Bronchial epithelial cell (primary cell): ENCODE measurements around the gene ACOX3. TPM values are rescaled to one million over a fixed set of nuclear protein-coding genes. Genes with fewer than 3 reads are reported as not detected.

Source experiments
- DNase-seq: peaks from one replicate; pipeline ENCODE4 v3.0.0-alpha.2; 2010; ENCODE audit warnings: low read depth
- FAIRE-seq: peaks from 2 replicates; lab custom pipeline; 2011; peaks lifted over from hg19 to GRCh38; lab: Jason Lieb, UNC
- H3K27me3 ChIP-seq: 2 replicates; pipeline ENCODE4 v1.5.1; 2011; ENCODE audit warnings: low read length; ENCODE audit not compliant: control insufficient read depth, insufficient read depth
- H3K36me3 ChIP-seq: 2 replicates; pipeline ENCODE4 v1.5.1; 2011; ENCODE audit warnings: low read length; ENCODE audit not compliant: control insufficient read depth, insufficient read depth
- H3K4me3 ChIP-seq: 2 replicates; pipeline ENCODE4 v1.5.1; 2011; ENCODE audit warnings: mild to moderate bottlenecking, low read depth, low read length, control low read depth
- total RNA-seq: library from RNA; depleted of rRNA; stranded (reverse); fragments of >200 nt; gene quantifications from 2 replicates; pipeline ENCODE4 v1.2.1, GENCODE V29; 2014
- TF ChIP-seq, protein P1 (sequence below): IDR thresholded peaks from 2 replicates; pipeline ENCODE4 v1.5.1; 2011; ENCODE audit warnings: mild to moderate bottlenecking, moderate library complexity, low read length, control low read depth, inconsistent platforms; ENCODE audit not compliant: insufficient read depth, severe bottlenecking

ACOX3 gene
- total RNA-seq, 1 donor from 2014 or later, result 12.4 TPM

DNA sequence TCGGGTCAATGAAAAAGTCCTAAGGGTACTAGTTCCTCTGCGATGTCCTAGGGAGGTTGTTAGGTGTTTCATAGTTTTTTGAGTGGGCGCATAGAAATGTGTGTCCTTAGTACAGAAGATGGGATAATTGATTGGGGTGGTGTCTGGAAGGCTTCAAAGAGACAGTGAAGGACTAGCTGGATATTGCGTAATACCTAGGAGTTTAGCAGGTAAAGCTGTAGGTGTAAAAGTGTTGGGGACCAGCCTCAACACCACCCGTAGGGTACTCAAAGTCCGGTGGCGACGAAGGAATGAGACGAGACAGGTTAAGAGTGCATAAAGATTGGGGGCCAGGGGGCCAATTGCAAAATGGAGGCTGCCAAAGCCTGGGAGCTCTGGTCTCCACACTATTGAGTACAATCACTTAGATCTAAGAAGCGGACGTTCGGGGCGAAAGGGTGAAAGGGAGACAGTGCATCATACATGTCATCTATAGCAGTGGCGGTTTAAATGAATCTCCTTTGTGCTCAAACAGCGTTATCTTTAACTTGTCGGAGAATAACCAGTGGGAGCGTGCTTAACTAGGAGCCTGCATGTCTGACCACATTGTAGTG lies 1.1 kb upstream of the ACOX3 start:
- H3K36me3 ChIP-seq, result peaks cover 2% of the 10 kb centered on the region
- FAIRE-seq, result no peak
- TF ChIP-seq, protein P1, sequence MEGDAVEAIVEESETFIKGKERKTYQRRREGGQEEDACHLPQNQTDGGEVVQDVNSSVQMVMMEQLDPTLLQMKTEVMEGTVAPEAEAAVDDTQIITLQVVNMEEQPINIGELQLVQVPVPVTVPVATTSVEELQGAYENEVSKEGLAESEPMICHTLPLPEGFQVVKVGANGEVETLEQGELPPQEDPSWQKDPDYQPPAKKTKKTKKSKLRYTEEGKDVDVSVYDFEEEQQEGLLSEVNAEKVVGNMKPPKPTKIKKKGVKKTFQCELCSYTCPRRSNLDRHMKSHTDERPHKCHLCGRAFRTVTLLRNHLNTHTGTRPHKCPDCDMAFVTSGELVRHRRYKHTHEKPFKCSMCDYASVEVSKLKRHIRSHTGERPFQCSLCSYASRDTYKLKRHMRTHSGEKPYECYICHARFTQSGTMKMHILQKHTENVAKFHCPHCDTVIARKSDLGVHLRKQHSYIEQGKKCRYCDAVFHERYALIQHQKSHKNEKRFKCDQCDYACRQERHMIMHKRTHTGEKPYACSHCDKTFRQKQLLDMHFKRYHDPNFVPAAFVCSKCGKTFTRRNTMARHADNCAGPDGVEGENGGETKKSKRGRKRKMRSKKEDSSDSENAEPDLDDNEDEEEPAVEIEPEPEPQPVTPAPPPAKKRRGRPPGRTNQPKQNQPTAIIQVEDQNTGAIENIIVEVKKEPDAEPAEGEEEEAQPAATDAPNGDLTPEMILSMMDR, result no peak

GRCh38 chr4:8439914-8440491 lies 520 bp downstream of the ACOX3 start:
- Histone ChIP-seq H3K27me3 (no peaks in the 10 kb centered on the region), H3K36me3 (no peaks in the 10 kb centered on the region), H3K4me3 (peak overlapping the region; percentile 80)
- TF ChIP-seq, protein P1, result no peak
- FAIRE-seq (no peak), DNase-seq (no peak)

More for the DNA sequence above, 1.1 kb upstream of the ACOX3 start:
- Histone ChIP-seq H3K4me3 (peak overlapping the region; percentile 80), H3K27me3 (no peaks in the 10 kb centered on the region)
- no peak for DNase-seq

DNA sequence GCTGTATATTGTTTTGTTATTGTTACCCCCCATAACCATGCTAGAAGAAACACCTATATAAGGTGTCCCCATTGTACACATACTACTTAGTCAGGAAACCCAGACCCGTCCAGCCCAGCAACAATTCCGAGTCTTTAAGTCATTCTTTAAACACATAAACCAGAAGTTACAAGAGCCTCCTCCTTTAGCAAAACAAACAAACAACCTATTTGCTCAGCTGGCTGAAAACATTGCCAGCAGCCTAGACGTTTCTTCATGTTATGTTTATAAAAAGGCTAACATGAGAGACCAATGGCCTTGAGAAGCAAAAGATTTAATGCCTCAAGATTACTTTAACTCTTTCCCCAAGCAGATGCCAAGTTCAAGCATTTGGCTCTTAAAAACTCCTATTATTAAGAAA lies 1.4 kb downstream of the ACOX3 start:
- FAIRE-seq (no peak), DNase-seq (peak; percentile 54)
- Histone ChIP-seq H3K36me3 (no peaks in the 10 kb centered on the region), H3K27me3 (no peaks in the 10 kb centered on the region), H3K4me3 (no peak overlapping the region)
- TF ChIP-seq, protein P1, result no peak

DNA sequence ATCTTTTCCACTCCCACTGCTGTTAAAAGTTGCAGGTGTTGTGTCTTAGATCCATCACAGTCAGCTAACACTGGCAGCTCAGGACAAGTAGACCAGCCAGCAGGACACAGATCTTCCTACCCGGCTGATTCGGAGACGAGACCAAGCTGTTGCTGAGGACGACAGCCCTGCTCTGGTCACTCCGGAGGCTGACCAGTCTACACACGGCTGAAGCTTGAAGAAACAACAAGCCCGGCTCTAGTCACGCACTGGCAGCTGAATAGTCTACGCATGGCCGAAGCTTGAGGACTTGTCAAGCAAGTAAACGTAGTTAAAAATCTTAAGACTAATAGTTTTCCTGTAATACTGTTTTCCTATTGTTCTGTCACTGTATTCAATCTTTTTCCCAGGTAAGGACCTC lies 1.8 kb downstream of the ACOX3 start:
- H3K36me3 ChIP-seq, result no peaks in the 10 kb centered on the region
- no peak for FAIRE-seq
- DNase-seq, result no peak
- H3K4me3 ChIP-seq, result peak overlapping the region; percentile 15
- TF ChIP-seq, protein P1, result no peak
- H3K27me3 ChIP-seq, result no peaks in the 10 kb centered on the region

GRCh38 chr4:8437281-8437680 lies 3.2 kb downstream of the ACOX3 start:
- no peak for DNase-seq
- TF ChIP-seq, protein P1, result peak; percentile 27
- peak overlapping the region; percentile 13 for H3K4me3 ChIP-seq
- H3K27me3 ChIP-seq, result no peaks in the 10 kb centered on the region
- H3K36me3 ChIP-seq, result no peaks in the 10 kb centered on the region
- FAIRE-seq, result no peak
